UCSD-AML1 (cell line): ENCODE data around the gene SLC7A8.

Experiments used
- DNase-seq: peaks from one replicate; lab custom pipeline; 2025; ENCODE audit not compliant: unreplicated experiment; lab: John Stamatoyannopoulos, UW

The SLC7A8 gene

DNA sequence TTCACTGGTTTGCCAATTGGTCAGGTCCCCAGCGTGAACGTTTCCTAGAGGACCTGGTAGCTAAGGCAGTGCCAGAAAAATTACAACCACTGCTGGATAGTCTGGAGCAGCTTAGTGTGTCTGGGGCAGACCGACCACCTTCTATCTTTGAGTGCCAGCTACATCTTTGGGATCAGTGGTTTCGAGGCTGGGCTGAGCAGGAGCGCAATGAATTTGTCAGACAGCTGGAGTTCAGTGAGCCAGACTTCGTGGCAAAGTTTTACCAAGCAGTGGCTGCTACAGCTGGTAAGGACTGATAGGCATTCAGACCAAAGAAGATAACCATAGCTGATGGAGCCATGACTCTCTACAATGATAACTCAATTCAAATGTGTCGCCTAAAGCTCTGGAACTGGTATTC lies 85.7 kb downstream of the SLC7A8 start:
- no peak for DNase-seq

DNA sequence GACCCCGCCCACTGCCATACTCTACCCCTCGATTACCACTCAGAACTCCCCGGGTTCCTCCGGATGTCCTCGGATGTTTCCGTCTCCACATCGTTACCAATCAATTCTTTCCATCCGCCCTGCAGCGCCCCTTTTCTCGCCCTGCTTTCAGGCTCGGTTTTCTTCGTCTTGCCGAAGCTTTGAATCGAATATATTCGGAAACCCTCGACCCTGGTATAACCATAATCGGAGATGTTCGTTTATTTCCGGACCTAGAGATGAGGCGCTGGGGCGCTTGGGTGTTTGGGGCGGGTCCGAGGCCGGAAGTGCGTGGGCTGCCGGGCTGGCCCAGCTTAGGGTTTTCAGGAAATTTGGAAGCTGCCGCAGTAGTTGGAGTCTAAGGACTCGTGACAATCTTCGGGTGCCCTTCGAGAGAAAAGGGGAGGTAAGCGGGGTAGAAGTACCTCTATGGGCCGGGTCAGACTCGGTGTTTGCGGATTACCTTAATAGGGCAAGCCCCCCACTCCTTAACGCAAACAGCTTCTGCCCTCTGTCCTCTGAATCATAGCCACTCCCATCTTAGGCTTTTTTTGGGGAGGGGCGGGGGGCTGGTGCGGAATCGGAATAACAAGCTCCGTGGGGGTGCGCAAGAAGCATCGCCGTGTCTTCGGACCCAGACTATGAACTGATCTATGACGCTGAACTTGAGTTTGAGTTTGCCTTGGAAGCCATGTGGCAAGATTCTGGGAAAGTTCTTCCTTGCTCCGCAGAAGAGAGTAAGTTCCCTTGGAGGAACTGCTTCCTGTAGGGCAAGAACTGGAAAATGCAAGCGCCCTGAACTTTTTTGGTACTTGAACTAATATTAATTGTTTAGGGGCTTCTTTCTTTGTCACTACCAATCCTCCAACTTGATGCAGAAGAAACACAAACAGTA lies 88.0 kb downstream of the SLC7A8 start, which contains the start of gene C14orf119:
TSS of gene C14orf119 (plus strand) at position 310 of the 913 bp plus-strand sequence. CDS start 2,154 bp downstream, outside the sequence.
- no peak for DNase-seq

DNA sequence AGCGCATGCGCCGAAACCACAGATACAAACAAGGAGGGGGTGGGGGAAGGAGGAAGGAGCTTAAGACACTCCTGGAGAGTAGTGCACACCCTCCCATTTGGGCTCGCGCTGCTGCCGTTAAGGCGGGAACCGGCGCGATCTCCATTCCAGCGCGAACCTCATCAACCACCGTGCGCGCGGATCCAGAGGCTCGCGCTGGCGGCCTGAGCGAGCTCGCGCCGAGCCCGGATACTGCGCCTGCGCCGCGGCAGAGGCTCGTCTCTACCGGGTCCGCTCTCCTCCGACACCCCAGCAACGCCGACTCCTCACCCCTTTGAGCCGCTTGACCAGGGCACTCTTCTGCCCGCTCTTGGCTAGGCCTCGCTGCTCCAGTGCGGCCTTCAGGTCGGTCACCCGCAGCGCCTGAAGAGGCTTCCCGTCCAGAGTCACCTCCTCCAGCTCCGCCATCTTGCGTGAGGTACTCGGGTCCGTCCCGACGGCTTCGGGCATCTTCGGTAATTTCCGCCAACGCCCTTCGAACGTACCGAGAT lies 88.7 kb downstream of the SLC7A8 start, which contains the start of gene ACIN1:
TSS of gene ACIN1 (minus strand) at position 471 of the 530 bp plus-strand sequence. CDS start at position 447, 24 bp downstream.
- DNase-seq, result no peak

DNA sequence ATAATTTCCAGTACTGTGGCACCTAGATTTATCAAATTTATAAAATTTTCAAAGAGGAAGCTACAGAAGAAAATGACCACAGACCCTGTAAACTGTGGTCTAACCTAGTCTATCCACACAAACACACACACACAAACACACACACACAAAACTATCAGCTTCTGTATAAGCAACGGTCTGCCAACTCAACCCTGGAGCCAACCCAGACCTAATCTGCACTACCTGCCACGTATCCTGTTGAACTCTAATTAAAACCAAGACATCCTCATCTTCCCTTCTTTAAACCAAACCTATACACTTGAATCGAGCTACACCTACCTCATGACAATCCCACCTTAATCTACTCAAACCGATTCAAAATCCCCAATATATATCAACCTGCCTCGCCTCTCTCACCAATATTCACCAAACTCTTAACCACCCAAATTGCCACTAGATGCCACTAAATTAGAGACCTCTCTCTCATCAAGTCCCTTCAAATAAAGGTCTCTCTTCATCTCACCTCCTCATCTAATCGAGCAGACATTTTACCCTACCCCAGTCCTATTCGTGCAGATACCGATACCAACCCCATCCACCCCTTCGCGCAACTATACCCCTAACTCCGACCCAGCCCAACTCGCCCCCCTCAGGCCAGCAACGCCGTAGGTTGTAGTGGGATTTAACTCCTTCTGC lies 89.3 kb downstream of the SLC7A8 start:
- DNase-seq, result no peak

DNA sequence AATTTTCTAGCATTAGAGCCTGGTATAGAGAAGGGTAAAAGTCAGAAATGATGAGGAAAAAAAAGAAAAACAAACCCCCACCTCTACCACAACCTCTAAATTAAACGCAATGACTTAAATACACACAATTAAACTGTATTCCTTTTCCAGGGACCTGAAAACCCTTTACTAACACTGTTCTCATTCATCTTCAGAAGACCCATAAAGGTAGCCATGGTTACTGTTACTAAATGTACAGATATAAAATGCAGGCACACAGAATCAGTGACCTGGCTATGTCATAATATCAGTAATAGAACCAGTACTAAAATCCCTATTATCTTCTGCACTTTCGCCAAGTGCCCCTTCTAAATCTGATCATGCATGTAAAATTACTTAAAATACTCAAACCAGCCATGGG lies 89.9 kb downstream of the SLC7A8 start:
- no peak for DNase-seq

DNA sequence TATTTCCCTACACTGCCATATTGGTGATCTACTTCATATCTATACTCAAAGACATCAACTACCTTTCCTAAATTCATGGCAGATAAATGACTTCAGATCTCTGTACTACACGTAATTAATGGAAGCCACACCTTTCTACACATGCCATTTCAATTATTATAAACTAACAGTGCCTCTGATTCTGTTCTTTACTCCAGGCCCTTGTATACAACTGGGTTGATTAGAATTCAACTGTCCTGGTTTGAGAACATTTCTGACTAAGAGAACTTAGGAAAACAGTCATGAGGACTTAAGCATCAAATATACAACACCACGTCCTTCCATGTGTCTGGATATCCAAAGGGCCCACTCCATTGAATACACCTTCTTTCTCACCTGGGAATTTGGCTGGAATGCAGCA lies 90.4 kb downstream of the SLC7A8 start:
- DNase-seq, result no peak

DNA sequence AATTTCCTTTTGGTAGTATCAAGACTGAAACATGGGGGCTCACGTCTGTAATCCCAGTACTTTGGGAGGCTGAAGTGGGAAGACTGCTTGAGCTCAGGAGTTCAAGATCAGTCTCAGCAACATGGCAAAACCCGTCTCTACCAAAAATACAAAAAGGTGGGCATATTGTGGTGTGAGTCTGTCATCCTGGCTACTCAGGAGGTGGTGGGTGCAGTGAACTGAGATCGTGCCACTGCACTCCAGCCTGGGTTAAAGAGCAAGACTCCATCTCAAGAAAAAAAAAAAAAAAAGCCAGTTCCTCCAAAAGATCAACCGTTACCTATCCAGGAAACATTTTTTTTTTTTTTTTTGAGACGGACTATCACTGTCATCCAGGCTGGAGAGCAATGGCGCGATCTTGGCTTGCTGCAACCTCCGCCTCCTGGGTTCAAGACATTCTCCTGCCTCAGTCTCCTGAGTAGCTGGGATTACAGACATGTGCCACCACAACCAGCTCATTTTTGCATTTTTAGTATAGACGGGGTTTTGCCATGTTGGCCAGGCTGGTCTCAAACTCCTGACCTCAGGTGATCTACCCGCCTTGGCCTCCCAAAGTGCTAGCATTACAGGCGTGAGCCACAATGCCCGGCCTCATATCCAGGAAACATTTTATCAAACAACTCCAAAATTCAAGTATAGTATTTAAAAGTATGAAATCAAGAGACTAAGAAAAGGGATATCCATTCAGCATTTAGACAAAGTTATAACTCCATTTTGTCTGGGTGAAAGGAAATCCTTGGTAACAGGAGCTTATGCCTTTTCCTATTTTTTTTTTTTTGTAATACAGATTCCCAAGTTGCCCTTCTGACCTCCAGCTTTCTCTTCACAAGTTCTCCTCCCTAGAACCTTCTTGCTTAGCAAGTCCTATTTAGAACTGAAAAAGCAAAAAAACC lies 91.9 kb downstream of the SLC7A8 start:
- DNase-seq, result no peak

DNA sequence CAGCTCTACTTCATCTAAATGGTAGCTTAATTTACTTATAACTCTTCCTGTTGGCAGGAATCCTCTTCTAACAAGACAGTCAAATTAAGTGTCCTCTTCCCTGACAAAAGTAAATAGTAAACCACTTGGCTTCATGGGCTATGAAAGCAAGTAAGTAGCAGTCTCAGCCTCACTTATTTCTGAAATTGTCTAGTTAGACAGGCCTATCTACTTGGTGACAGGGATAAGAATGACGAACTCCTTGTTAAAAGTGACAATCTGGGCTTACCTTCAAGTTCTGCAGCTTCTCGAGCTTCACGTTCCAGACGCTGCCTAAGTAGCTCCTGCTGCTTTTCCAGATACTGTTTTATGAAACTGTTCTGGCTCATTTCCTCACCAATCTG lies 93.2 kb downstream of the SLC7A8 start:
- no peak for DNase-seq

DNA sequence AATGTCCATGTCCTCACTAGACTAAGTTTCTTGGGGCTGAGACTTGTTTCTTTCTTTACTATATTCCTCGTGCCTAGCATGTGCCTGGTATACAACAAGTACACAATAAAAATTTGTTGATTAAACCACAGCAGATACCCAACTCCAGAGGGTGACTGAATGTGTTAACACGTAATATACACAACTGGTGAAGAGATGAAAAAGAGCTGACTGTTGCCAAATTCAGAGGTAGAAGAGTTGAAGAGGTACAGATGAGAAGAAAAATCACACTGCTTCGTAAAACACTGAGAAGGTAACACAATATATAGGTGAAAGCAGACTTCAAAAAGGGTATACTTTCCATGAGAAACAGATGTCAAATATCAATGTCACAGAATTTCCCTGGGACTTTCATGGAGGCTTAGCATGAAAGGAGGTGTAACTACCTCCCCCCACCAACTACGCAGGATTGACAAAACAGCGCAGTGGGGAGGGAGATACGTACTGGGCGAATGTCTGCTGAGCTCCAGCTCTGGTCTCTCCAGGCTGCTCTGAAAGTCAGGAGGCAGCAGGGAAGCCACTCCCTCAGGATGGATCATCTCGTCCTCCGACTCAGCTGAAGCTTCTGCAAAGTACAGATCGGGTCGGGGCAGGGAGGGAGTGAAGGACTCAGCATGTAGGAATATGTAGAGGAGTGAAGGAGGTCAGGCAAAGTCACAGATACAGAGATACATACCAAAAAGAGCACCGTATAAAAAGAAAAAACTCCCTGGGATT lies 93.8 kb downstream of the SLC7A8 start:
- DNase-seq, result no peak

DNA sequence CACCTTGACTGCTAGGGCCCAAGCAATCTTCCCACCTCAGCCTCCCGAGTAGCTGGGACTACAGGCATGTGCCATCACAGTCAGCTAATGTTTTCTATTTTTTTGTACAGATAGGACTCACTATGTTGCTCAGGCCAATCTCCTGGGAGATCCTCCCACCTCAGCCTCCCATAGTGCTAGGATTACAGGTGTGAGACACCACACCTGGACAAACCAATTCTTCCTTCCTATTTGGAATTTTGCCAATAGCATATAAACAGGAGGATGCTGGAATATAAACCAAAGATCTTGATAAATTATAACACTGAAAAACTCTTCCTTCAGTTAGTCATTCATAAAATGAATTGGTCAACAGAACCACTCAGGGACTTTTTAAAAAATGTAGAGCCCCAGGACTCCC lies 96.9 kb downstream of the SLC7A8 start:
- no peak for DNase-seq

DNA sequence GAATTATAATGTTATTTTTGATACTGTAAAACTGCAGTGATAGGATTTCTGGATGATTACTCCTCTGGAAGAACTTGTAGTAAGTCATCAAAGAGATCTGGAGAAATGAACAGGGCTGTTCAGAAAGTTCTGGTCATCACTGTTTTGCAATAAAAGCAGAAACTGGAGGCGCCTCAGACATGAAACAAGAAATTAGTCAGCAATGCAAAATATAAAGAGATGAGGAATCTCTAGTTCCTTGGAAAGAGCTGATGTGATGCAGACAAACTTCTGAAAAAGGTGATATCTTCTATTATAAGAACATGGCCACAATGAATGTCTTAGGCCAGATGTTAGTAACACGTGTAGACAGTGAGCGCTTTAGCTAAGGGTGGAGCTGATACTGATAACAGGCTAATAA lies 98.0 kb downstream of the SLC7A8 start:
- DNase-seq, result no peak

DNA sequence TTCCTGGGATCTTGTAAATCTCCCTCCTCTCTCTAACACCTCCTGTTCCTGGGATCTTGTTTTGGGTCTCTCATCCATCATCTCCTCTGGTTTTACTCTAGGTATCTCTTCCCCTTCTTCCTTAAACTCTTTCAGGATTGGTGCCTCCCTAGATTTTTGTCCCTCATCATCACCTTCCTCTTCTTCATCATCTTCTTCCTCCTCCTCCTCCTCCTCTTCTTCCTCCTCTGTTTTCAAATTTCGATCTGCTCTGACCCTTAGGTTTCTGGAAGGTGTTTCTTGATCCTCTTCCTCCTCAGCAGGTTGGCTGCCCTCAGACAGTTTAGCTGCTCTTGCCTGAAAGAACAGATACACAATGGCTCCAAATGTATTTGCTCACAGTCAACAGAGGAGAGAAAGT lies 103.0 kb downstream of the SLC7A8 start:
- DNase-seq, result no peak

DNA sequence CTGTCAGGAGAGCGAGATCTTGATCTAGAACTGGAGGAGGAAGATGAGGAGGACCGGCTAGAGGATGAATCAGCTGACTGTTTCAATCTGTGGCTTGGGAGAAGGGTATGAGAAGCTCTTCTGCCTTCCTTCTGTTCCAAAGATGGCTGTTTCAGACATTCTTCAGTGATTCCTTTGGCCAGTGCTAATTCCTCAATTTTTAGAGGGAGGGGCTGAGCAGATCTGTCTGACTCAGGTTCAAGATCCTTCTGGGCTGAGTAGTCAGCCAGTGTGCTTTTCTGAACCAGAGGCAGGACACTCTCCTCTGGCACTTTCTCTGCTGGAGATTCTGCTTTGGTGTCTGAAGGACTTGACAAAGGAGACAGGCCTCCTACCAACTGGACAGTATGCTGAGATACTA lies 103.7 kb downstream of the SLC7A8 start:
- no peak for DNase-seq

DNA sequence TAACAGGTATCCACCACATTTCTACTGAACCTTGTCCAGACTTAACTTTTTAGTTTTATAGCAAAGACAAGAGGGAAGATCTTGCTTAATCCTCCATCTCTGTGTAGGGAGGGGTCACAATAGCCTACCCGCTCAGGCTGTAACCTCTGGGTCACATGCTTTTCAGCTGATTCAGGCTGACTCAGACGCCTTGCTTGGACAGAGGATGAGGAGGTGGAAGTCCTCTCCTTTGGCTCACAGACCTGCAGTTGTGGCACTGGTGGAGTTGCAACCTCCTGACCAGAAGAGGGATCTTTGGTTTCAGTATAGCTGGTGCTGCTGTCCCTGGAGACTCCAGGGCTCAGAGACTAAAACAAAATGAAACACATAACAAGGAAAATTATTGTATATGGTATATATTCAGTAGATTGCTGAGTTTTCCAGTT lies 104.8 kb downstream of the SLC7A8 start:
- no peak for DNase-seq

DNA sequence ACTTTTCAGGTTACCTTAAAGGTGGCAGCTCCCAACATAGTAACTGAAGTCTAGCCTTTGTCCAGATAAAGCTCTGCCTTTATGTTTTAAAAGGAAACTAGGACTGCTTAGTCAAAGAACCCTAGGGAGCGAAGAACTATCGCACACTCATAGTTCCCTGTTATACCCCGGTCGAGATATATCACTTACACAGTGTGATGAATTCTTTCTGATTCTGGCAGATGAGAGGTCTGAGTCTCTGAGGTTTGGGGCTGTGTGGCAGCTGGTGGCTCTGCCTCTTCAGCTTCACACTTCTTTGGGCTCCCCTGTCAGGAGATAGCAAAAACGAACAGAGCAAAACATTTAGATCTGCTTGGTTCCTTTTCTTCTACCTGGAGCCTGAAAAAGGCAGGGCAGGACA lies 105.5 kb downstream of the SLC7A8 start:
- no peak for DNase-seq

DNA sequence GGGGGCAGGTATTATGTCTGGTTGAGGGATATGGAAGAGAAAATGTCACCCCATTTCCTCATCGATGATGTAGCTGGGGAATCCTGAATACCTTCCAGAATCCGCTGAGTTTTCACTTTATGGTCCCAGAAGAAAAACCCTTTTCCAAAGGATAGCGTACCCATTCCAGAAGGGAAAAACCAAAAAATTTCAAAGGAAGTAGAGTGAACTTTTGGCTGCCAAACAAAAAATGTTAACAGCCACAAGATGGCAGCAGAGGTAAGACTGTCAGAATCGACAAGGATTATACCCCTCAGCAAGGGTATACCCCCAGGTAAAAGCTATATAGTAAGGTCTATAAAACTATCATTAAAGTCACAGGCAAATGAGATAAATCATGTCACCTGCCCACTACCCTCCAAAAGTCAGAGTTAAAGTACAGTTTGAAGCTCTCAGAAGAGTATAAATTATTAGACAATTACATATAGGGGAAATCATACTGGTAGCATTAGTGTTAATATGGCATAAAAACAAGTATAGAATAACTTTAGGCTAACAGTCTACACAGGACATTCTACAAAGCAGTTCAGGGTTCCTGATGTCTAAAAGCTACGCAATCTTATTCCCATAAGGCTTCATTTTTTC lies 106.6 kb downstream of the SLC7A8 start:
- no peak for DNase-seq
